ENCODE results near the gene ARID2. TPM values are rescaled to one million over a fixed set of nuclear protein-coding genes. Genes with fewer than 3 reads are reported as not detected.

Gene ARID2
- total RNA-seq, 2 donors from 2014 or later: 63.1 to 63.3 TPM

GRCh38 chr12:45803111-45803510, 73.6 kb downstream of the ARID2 start:
- Mint-ChIP-seq H3K27ac (peak overlapping the region; percentile 74), H3K27me3 (no peaks in the 10 kb centered on the region), H3K4me3 (no peak overlapping the region), H3K4me1 (peaks cover 41% of the 10 kb centered on the region), H3K36me3 (ENCODE audit: low read depth) (no peaks in the 10 kb centered on the region)
- H3K9me3 ChIP-seq (ENCODE audit: control insufficient read depth, low read length, poor library complexity, severe bottlenecking): no peaks in the 10 kb centered on the region
- no peak for DNase-seq
- ATAC-seq: no peak

GRCh38 chr12:45816652-45817051, 87.1 kb downstream of the ARID2 start:
- Mint-ChIP-seq H3K27me3 (no peaks in the 10 kb centered on the region), H3K4me3 (no peak overlapping the region), H3K27ac (no peak overlapping the region)

GRCh38 chr12:45827974-45828373, 98.5 kb downstream of the ARID2 start:
- Mint-ChIP-seq H3K4me3 (no peak overlapping the region), H3K27me3 (no peaks in the 10 kb centered on the region), H3K27ac (no peak overlapping the region), H3K36me3 (ENCODE audit: low read depth) (peaks cover 17% of the 10 kb centered on the region), H3K4me1 (peaks cover 7% of the 10 kb centered on the region)
- ATAC-seq (no peak), DNase-seq (no peak)
- H3K9me3 ChIP-seq (ENCODE audit: control insufficient read depth, low read length, poor library complexity, severe bottlenecking): no peaks in the 10 kb centered on the region

More at GRCh38 chr12:45816652-45817051, 87.1 kb downstream of the ARID2 start:
- H3K9me3 ChIP-seq (ENCODE audit: control insufficient read depth, low read length, poor library complexity, severe bottlenecking): no peaks in the 10 kb centered on the region
- Mint-ChIP-seq H3K36me3 (ENCODE audit: low read depth) (peaks cover 2% of the 10 kb centered on the region), H3K4me1 (peaks cover 3% of the 10 kb centered on the region)
- DNase-seq: no peak
- ATAC-seq: no peak

DNA sequence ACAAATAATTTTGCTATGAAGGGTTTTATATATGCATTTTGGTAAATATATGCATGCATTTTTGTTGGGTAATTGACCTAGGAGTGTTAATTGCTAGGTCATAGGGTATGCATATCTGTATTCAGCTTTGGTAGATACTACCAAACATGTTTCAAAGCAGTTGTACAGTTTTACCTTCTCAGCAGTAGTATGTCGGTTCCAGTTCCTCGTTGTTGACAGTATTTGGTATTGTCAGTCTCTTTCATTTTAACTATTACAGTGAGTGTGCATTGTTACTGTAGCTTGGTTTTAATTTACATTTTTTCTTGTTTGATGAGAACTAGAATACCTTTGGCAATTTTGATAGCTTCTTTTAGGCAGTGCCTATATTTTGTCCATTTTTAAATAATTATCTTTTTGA, 98.9 kb downstream of the ARID2 start:
- Mint-ChIP-seq H3K27me3 (no peaks in the 10 kb centered on the region), H3K4me1 (peaks cover 7% of the 10 kb centered on the region), H3K36me3 (ENCODE audit: low read depth) (peaks cover 13% of the 10 kb centered on the region), H3K27ac (no peak overlapping the region), H3K4me3 (no peak overlapping the region)
- no peak for DNase-seq
- no peaks in the 10 kb centered on the region for H3K9me3 ChIP-seq (ENCODE audit: control insufficient read depth, low read length, poor library complexity, severe bottlenecking)
- ATAC-seq: no peak

DNA sequence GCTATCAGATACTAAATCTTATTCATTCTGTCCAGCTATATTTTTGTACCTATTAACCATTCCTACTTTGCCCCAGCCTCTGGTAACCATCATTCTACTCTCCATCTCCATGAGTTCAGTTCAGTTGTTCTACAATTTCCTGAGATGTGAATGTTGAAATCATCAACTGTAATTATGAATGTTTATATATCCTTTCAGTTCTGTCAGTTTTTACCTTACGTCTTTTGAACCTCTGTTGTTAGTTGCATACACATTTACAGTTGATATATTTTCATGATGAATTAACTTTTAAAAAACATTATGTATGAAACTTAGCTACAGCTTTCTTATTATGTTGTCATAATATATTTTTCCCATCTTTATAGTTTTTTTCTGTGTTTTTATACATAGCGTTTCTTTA, 102.1 kb downstream of the ARID2 start:
- no peaks in the 10 kb centered on the region for H3K9me3 ChIP-seq (ENCODE audit: control insufficient read depth, low read length, poor library complexity, severe bottlenecking)
- ATAC-seq (no peak), DNase-seq (no peak)
- peaks cover 5% of the 10 kb centered on the region for H3K4me1 Mint-ChIP-seq
- H3K36me3 Mint-ChIP-seq (ENCODE audit: low read depth): peaks cover 11% of the 10 kb centered on the region
- no peak overlapping the region for H3K4me3 Mint-ChIP-seq
- no peaks in the 10 kb centered on the region for H3K27me3 Mint-ChIP-seq
- H3K27ac Mint-ChIP-seq: no peak overlapping the region

- Mint-ChIP-seq H3K36me3 (ENCODE audit: low read depth) (peaks cover 9% of the 10 kb centered on the region), H3K27ac (no peak overlapping the region), H3K4me1 (peaks cover 2% of the 10 kb centered on the region), H3K27me3 (no peaks in the 10 kb centered on the region), H3K4me3 (no peak overlapping the region)
- DNase-seq (no peak), ATAC-seq (no peak)
- no peaks in the 10 kb centered on the region for H3K9me3 ChIP-seq (ENCODE audit: control insufficient read depth, low read length, poor library complexity, severe bottlenecking)
Observed at GRCh38 chr12:45833401-45833800, 103.9 kb downstream of the ARID2 start.

DNA sequence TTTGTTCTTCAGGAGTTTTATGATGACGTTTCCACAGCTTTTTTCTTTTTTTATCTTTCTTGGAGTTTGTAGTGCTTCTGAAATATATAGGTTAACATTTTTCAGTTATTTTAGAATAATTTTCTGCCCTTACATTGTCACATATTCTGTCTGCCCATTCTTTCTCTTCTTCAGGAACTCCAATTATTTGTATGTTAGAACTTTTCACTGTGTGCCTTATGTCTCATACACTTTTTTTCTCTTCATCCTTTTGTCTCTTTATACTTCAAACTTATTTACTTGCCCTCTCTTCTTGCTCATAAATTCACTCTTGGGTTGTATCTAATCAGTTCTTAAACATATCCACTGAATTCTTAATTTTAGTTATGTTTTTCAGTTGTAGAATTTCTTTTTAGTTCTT, 105.3 kb downstream of the ARID2 start:
- Mint-ChIP-seq H3K27me3 (no peaks in the 10 kb centered on the region), H3K4me1 (peaks cover 2% of the 10 kb centered on the region), H3K27ac (no peak overlapping the region), H3K36me3 (ENCODE audit: low read depth) (peaks cover 9% of the 10 kb centered on the region), H3K4me3 (no peak overlapping the region)
- DNase-seq: no peak
- ATAC-seq: no peak
- no peaks in the 10 kb centered on the region for H3K9me3 ChIP-seq (ENCODE audit: control insufficient read depth, low read length, poor library complexity, severe bottlenecking)

GRCh38 chr12:45839917-45840316, 110.4 kb downstream of the ARID2 start:
- ATAC-seq: no peak
- Mint-ChIP-seq H3K4me3 (no peak overlapping the region), H3K4me1 (peaks cover 5% of the 10 kb centered on the region), H3K27ac (no peak overlapping the region), H3K36me3 (ENCODE audit: low read depth) (peaks cover 10% of the 10 kb centered on the region), H3K27me3 (no peaks in the 10 kb centered on the region)
- DNase-seq: no peak
- no peaks in the 10 kb centered on the region for H3K9me3 ChIP-seq (ENCODE audit: control insufficient read depth, low read length, poor library complexity, severe bottlenecking)

DNA sequence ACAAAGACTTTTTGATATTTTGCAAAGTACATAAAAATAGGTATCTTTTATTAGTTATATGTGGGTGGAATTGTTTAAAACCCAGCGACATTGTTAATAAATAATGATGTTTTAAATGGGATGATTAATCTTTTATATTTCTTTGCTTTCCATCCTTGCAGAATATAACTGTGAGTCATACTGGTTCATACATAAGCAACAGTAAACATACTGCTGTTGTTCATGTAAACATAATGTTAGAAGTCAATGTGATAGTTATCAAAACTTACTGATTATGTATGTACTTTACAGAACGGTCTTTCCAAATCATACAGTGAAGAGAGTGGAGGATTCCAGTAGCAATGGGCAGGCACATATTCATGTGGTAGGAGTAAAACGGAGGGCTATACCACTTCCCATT, 119.8 kb downstream of the ARID2 start:
- H3K27ac Mint-ChIP-seq: no peak overlapping the region
- H3K4me1 Mint-ChIP-seq: peaks cover 9% of the 10 kb centered on the region
- H3K27me3 Mint-ChIP-seq: no peaks in the 10 kb centered on the region
- DNase-seq (no peak), ATAC-seq (no peak)
- peaks cover 21% of the 10 kb centered on the region for H3K36me3 Mint-ChIP-seq (ENCODE audit: low read depth)
- no peaks in the 10 kb centered on the region for H3K9me3 ChIP-seq (ENCODE audit: control insufficient read depth, low read length, poor library complexity, severe bottlenecking)
- H3K4me3 Mint-ChIP-seq: no peak overlapping the region

- Mint-ChIP-seq H3K27me3 (no peaks in the 10 kb centered on the region), H3K36me3 (ENCODE audit: low read depth) (peaks cover 21% of the 10 kb centered on the region), H3K4me1 (peaks cover 7% of the 10 kb centered on the region), H3K4me3 (no peak overlapping the region), H3K27ac (peak overlapping the region; percentile 34)
- no peak for DNase-seq
- H3K9me3 ChIP-seq (ENCODE audit: control insufficient read depth, low read length, poor library complexity, severe bottlenecking): no peaks in the 10 kb centered on the region
- no peak for ATAC-seq
Observed at GRCh38 chr12:45850302-45850701, 120.8 kb downstream of the ARID2 start.

GRCh38 chr12:45852508-45852907, 123.0 kb downstream of the ARID2 start:
- H3K36me3 Mint-ChIP-seq (ENCODE audit: low read depth): peaks cover 21% of the 10 kb centered on the region
- H3K27me3 Mint-ChIP-seq: no peaks in the 10 kb centered on the region
- peaks cover 7% of the 10 kb centered on the region for H3K4me1 Mint-ChIP-seq
- H3K4me3 Mint-ChIP-seq: no peak overlapping the region
- H3K27ac Mint-ChIP-seq: no peak overlapping the region
- no peak for DNase-seq
- no peaks in the 10 kb centered on the region for H3K9me3 ChIP-seq (ENCODE audit: control insufficient read depth, low read length, poor library complexity, severe bottlenecking)
- no peak for ATAC-seq

DNA sequence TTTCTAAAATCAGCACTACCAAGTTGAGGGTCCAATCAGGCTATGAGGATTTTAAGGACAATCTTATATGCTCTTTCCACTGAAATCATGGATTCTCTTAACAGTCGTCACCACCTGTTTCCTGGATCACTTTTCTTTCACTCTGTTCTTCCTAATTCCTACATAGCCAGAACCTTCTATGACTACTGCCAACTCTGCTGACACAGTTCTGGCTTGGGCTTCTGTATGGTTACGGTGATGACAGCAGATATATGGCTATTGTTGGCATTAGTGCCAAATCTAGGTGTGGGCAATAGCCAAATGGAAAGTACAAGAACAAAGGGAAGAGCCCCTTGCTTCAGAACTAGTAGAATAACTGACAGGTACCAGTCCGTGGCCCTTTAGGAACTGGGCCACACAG, 124.0 kb downstream of the ARID2 start:
- ATAC-seq (no peak), DNase-seq (no peak)
- no peaks in the 10 kb centered on the region for H3K9me3 ChIP-seq (ENCODE audit: control insufficient read depth, low read length, poor library complexity, severe bottlenecking)
- Mint-ChIP-seq H3K27me3 (no peaks in the 10 kb centered on the region), H3K4me3 (no peak overlapping the region), H3K36me3 (ENCODE audit: low read depth) (peaks cover 20% of the 10 kb centered on the region), H3K27ac (peak overlapping the region; percentile 73), H3K4me1 (peaks cover 13% of the 10 kb centered on the region)

- Mint-ChIP-seq H3K36me3 (ENCODE audit: low read depth) (peaks cover 4% of the 10 kb centered on the region), H3K27ac (peak overlapping the region; percentile 19), H3K27me3 (no peaks in the 10 kb centered on the region), H3K4me1 (peaks cover 5% of the 10 kb centered on the region), H3K4me3 (no peak overlapping the region)
- ATAC-seq (no peak), DNase-seq (no peak)
- H3K9me3 ChIP-seq (ENCODE audit: control insufficient read depth, low read length, poor library complexity, severe bottlenecking): no peaks in the 10 kb centered on the region
Observed at GRCh38 chr12:45863332-45863731, 133.8 kb downstream of the ARID2 start.

GRCh38 chr12:45866299-45866698, 136.8 kb downstream of the ARID2 start:
- H3K36me3 Mint-ChIP-seq (ENCODE audit: low read depth): peaks cover 4% of the 10 kb centered on the region

More at GRCh38 chr12:45866299-45866698, 136.8 kb downstream of the ARID2 start:
- H3K27ac Mint-ChIP-seq: no peak overlapping the region
- H3K9me3 ChIP-seq (ENCODE audit: control insufficient read depth, low read length, poor library complexity, severe bottlenecking): no peaks in the 10 kb centered on the region
- no peak overlapping the region for H3K4me3 Mint-ChIP-seq
- H3K4me1 Mint-ChIP-seq: peaks cover 6% of the 10 kb centered on the region
- no peaks in the 10 kb centered on the region for H3K27me3 Mint-ChIP-seq
- ATAC-seq: no peak
- no peak for DNase-seq
